Left lung (tissue), 10 donors: Measurements from ENCODE around the gene CLASP1. TPM values are rescaled to one million over a fixed set of nuclear protein-coding genes. Genes with fewer than 3 reads are reported as not detected.

Source experiments
- ATAC-seq: fragments of 200-7000 bp; cut with Tn5 transposase; one replicate; pipeline ENCODE4 v1.9.1; 2020; ENCODE audit warnings: moderate library complexity
- DNase-seq, 4 donors: peaks; one replicate each; pipeline ENCODE4 v3.0.0-alpha.2; 2013 to 2020
- H3K27ac ChIP-seq, 2 donors: fragments of 200-600 bp; sonication (generic) in 1 of 2; one replicate each; pipeline versions ENCODE4 v1.5.0 to v1.8.0; 2020 to 2021
- H3K27me3 ChIP-seq, 2 donors: fragments of 200-600 bp; sonication (generic) in 1 of 2; one replicate each; pipeline versions ENCODE4 v1.5.0 to v1.8.0; 2020 to 2021
- H3K36me3 ChIP-seq, 2 donors: fragments of 200-600 bp; sonication (generic) in 1 of 2; one replicate each; pipeline versions ENCODE4 v1.5.0 to v1.8.0; 2020 to 2021
- H3K4me1 ChIP-seq, 2 donors: fragments of 200-600 bp; one replicate each; pipeline ENCODE4 v1.8.0; 2021
- H3K4me3 ChIP-seq, 2 donors: fragments of 200-600 bp; sonication (generic) in 1 of 2; one replicate each; pipeline versions ENCODE4 v1.5.0 to v1.8.0; 2020 to 2021; ENCODE audit warnings: mild to moderate bottlenecking in 1 of 2
- H3K9me3 ChIP-seq, 2 donors: fragments of 200-600 bp; sonication (generic) in 1 of 2; one replicate each; pipeline versions ENCODE4 v1.5.0 to v1.8.0; 2020 to 2021
- CTCF ChIP-seq, 2 donors: fragments of 200-600 bp; sonication (generic) in 1 of 2; IDR thresholded peaks; one replicate each; pipeline versions ENCODE4 v1.5.0 to v1.8.0; 2021; ENCODE audit warnings: antibody characterized with exemption in 2 of 2
- intact Hi-C, 2 donors: fragments of 100-400 bp; cut with DNase I; formaldehyde crosslinking; loops; one replicate each; pipeline versions ENCODE4 v1.11.2 to v1.14.2; 2022
- polyA plus RNA-seq, 6 donors: library from polyadenylated mRNA; unstranded; fragments of 120-200 nt; gene quantifications; one replicate each; pipeline ENCODE4 v1.2.1, GENCODE V29; 2013; ENCODE audit not compliant: insufficient read length in 6 of 6
- total RNA-seq, 2 donors: library from RNA; stranded (reverse); fragmentation: NEBNext Ultra II Directional; extraction: Animal tissue kit (Norgen Biotek cat#: 25700); gene quantifications; one replicate each; pipeline ENCODE4 v1.2.1, GENCODE V29; 2021
- donor health status: DM: no; HTN: yes; CAD: no.
- donor health status: DM: no; HTN: no; CAD: no.

CLASP1 gene
- total and polyA plus RNA-seq, 8 donors, result 42.9 to 52.1 (median 48.7) TPM

- no peak for ATAC-seq
- H3K4me1 ChIP-seq, result peaks cover 0 to 19% of the 10 kb centered on the region in 2 donors
- H3K9me3 ChIP-seq, result no peaks in the 10 kb centered on the region
- intact Hi-C loops, result no loop called here
- no peak for DNase-seq
- TF ChIP-seq CTCF (IDR thresholded peaks at IDR 0.05), result no peak
- no peaks in the 10 kb centered on the region for H3K27me3 ChIP-seq
- no peak overlapping the region for H3K4me3 ChIP-seq
- peaks cover 0 to 62% of the 10 kb centered on the region in 2 donors for H3K36me3 ChIP-seq
- no peak overlapping the region for H3K27ac ChIP-seq
Measured at GRCh38 chr2:121524685-121525425, 124.4 kb downstream of the CLASP1 start.

- DNase-seq (no peak), ATAC-seq (no peak)
- Histone ChIP-seq H3K27ac (no peak overlapping the region), H3K9me3 (no peaks in the 10 kb centered on the region), H3K4me3 (no peak overlapping the region), H3K36me3 (peaks cover 0 to 79% of the 10 kb centered on the region in 2 donors), H3K4me1 (no peaks in the 10 kb centered on the region), H3K27me3 (no peaks in the 10 kb centered on the region)
- TF ChIP-seq CTCF (IDR thresholded peaks at IDR 0.05), result no peak
- intact Hi-C loops, result no loop called here
Measured at GRCh38 chr2:121521359-121521758, 127.9 kb downstream of the CLASP1 start.

GRCh38 chr2:121520641-121520994, 128.6 kb downstream of the CLASP1 start:
- intact Hi-C loops, result no loop called here
- peaks cover 0 to 83% of the 10 kb centered on the region in 2 donors for H3K36me3 ChIP-seq
- no peaks in the 10 kb centered on the region for H3K9me3 ChIP-seq
- DNase-seq (no peak), ATAC-seq (no peak)
- H3K4me3 ChIP-seq, result no peak overlapping the region
- no peaks in the 10 kb centered on the region for H3K4me1 ChIP-seq
- H3K27me3 ChIP-seq, result no peaks in the 10 kb centered on the region
- H3K27ac ChIP-seq, result no peak overlapping the region
- no peak for TF ChIP-seq CTCF (IDR thresholded peaks at IDR 0.05)

- intact Hi-C loops, result no loop called here
- DNase-seq (no peak), ATAC-seq (peak; percentile 34)
- TF ChIP-seq CTCF (IDR thresholded peaks at IDR 0.05), result no peak
- H3K27ac ChIP-seq, result no peak overlapping the region
- no peaks in the 10 kb centered on the region for H3K27me3 ChIP-seq
- no peaks in the 10 kb centered on the region for H3K9me3 ChIP-seq
- H3K4me1 ChIP-seq, result no peaks in the 10 kb centered on the region
- peaks cover 0 to 83% of the 10 kb centered on the region in 2 donors for H3K36me3 ChIP-seq
- no peak overlapping the region for H3K4me3 ChIP-seq
Measured at GRCh38 chr2:121519732-121520640, 129.3 kb downstream of the CLASP1 start.

GRCh38 chr2:121519153-121519552, 130.1 kb downstream of the CLASP1 start:
- TF ChIP-seq CTCF (IDR thresholded peaks at IDR 0.05), result no peak
- ATAC-seq (peak; percentile 86), DNase-seq (no peak)
- H3K36me3 ChIP-seq, result peaks cover 0 to 83% of the 10 kb centered on the region in 2 donors
- no peaks in the 10 kb centered on the region for H3K4me1 ChIP-seq
- intact Hi-C loops, result no loop called here
- no peak overlapping the region for H3K4me3 ChIP-seq
- no peaks in the 10 kb centered on the region for H3K9me3 ChIP-seq
- no peak overlapping the region for H3K27ac ChIP-seq
- no peaks in the 10 kb centered on the region for H3K27me3 ChIP-seq
